GM08714 (cell line): Measurements from ENCODE around the gene TTLL1.
"Not testable (repeated sequence)": the region's sequence is repeated elsewhere in the genome, so short reads cannot be mapped to it uniquely, and the experiment has no call there.

ENCODE experiments used
- H3K4me3 ChIP-seq: fragments of 200-500 bp; sonication (Bioruptor generic); 2 replicates; pipeline ENCODE4 v1.5.1; 2014; ENCODE audit warnings: mild to moderate bottlenecking, low read length, inconsistent platforms
- ZNF274 ChIP-seq: IDR thresholded peaks from 2 replicates; pipeline ENCODE4 v1.6.1; 2012; ENCODE audit warnings: mild to moderate bottlenecking, low read depth, low read length

Gene TTLL1

DNA sequence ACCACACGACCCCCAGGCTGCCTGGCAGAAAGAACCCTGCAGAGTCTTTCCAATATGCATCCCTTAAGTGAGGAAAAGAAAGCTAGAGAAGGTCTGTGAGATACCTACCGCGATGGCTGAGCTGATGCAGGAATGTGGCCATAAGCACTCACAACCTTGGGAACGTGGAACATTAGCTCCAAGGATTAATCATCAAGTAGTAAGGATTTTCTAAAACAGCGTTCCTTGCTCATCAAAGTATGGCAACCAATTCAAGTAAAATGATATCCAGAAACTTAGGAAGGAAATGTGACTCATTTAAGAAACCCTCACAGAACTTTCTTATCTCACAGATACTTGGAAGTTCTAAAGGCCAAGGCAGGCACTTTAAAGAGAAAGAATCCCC is 87.0 kb downstream of the TTLL1 start:
- TF ChIP-seq ZNF274: no peak
- peak overlapping the region; percentile 1; the same call in 1 of the 2 replicates for H3K4me3 ChIP-seq

DNA sequence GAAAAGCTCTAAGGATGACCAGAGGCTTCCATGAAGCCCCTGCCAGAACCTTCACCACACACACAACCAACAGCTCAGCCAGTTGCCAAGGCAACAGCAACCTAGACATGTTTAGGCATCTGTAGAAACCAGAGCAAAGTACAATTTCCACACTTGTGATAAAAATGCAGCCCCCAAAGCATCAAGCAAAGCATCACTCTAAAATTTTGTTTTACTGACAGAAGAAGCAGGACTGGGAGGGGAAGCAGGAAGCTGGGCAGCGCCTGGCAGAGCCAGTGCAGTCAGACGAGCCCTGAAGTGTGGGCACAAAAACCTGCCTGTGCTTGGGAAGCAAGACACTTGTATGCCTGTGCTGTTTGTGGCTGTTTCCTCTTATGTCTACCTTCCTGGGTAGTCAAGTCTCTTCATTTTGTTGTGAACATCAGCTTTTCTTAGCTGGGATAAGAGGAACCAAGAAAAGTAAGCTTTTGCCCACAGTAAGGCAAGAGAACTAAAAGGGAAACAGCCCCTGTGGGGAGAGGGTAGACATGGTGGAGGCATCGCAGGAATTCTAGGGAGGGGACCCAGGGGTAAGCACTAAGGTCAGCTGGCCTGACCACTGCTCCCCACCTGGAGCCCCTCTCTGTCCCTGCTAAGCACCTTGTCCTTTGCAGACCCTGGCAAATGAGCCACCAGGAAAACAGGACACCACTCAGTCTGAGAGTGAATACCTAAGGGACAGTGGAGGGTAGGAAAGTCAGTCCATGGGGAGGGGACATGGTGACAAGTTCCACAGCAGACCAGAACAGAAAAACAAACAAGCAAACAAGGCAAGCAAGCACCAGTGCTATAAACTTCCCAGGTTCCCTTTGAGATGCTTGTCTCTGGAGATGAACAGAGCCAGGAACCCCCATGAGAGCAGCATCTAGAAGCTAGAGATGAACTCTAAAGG is 87.7 kb downstream of the TTLL1 start:
- no peak for TF ChIP-seq ZNF274
- peak overlapping the region; percentile 1; the same call in 1 of the 2 replicates for H3K4me3 ChIP-seq

DNA sequence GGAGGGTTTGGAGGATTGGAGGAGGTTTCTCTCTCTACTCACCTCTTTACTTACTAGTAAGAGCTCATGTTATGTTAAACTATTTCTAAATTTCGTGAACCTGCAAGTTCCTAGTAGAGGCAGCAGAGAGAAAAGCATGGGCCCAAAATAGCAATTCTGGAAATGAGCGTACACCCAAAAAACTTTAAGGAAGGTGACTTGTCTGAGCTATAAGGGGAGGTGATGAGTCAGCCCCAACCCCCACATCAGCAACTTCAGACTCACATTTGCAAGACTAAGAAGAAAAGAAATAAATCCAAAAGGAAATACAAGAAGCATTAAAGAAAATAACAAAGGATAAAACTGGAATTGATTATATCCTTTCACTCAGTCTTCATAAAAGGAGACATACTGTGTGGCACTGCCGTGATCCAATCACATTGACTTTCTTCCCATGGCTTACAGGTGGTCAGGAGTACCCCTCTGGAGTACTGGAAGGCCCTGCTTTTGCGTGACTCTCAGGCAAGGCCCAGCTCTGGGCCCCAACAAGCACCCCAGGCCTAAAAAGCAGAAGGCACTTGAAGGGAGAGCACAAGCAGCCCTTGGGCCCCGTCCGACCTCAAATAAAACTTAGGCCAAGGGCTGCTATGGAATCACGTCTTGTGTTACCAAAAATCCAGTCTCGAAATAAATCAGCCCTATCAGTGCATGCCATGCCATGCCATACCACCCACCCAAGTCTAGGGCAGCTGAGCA is 88.6 kb downstream of the TTLL1 start:
- no peak overlapping the region; the same call in 1 of the 2 replicates for H3K4me3 ChIP-seq
- no peak for TF ChIP-seq ZNF274

DNA sequence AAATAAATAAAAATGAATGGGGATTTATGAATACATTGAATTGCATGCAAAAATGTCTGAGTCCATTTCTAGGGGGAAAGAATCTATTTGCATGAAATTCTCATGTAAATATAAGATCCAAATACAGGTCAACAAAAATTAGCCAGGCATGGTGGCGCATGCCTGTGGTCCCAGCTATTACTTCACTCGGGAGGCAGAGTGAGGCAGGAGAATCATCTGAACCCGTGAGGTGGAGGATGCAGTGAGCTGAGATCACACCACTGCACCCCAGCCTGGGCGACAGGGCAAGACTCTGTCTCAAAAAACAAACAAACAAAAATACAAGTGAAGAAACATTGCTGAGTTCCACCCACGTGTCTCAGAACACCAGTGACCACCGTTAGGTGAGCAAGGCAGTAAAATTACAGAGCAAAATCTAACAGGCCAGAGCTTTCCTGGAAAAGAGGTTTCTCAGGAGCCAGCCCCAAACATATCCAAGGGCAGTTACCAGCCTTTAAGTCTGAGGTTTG is 91.6 kb downstream of the TTLL1 start:
- no peak overlapping the region for H3K4me3 ChIP-seq
- TF ChIP-seq ZNF274: no peak

DNA sequence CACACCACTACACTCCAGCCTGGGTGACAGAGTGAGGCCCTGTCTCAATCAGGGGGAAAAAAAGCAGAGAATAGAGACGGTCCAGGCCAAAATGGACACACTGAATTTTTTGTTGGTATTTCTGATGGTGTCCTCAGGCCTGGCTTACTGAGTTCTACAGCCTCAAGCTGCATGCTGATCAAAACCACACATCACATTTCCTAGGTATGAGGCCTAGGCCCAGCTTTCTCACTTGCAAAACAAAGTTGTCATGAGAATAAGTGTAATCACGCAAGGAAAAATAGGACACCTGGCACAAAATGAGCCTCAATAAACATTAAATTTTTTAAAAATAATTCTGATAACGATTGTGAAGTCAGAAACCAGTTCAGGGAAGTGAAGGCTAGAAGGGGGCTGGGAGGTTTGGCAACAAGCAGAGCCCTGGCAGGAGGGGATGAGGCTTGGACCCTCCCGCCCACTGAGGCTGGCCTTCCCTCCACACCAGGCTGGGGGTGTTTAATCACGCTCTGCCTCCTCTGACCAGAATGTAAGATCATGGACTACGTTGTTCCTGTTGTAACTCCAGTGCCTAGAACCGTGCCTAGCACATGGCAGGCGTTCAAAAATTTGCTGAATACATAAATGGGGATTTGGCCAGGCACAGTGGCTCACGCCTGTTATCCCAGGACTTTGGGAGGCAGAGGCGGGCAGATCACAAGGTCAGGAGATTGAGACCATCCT is 92.4 kb downstream of the TTLL1 start:
- TF ChIP-seq ZNF274: no peak
- H3K4me3 ChIP-seq: no peak overlapping the region

DNA sequence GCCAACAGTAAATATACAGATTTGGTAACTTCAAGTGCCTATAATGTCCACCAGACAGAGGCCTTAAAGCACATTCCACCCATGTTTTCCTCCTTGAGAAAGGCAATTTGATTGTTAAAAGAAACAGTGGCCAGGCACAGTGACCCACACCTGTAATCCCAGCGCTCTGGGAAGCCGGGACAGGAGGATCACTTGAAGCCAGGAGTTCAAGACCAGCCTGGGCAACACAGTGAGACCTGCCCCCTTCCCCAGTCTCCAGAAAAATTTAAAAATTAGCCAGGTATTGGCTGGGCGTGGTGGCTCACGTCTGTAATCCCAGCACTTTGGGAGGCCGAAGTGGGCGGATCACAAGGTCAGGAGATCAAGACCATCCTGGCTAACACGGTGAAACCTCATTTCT is 93.5 kb downstream of the TTLL1 start:
- H3K4me3 ChIP-seq: not testable (repeated sequence)

DNA sequence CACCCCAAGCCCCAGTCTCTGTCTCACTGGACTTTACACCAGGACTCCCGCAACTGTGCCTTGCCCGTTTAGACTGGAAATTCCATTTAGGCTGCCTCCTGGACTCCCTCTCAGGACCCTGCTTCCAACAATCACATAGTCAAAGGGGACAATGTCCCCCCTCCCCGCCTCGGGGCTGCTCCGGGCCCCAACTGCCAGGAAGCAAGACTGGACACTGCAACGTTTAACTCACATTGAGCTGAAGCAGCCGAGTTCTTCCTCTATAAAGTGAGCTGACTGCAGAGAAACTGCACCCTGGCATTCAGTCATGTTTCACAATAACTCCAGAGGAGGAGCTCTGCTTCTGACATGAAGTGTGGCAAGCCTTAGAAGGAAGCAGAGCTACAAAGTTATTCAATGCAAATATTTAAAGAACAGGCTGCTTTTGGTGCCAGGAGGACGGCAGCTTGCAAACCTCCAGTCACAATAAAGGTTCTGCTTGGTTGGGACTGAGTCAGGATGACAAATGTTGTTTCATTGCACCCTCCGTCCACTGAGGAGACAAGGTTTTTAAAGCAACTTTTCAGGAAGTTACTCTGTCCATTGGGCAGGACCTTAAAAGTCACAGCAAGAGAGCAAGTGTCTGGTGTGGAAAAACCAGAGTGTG is 94.2 kb downstream of the TTLL1 start:
- TF ChIP-seq ZNF274: no peak
- H3K4me3 ChIP-seq: no peak overlapping the region; the same call in 1 of the 2 replicates

DNA sequence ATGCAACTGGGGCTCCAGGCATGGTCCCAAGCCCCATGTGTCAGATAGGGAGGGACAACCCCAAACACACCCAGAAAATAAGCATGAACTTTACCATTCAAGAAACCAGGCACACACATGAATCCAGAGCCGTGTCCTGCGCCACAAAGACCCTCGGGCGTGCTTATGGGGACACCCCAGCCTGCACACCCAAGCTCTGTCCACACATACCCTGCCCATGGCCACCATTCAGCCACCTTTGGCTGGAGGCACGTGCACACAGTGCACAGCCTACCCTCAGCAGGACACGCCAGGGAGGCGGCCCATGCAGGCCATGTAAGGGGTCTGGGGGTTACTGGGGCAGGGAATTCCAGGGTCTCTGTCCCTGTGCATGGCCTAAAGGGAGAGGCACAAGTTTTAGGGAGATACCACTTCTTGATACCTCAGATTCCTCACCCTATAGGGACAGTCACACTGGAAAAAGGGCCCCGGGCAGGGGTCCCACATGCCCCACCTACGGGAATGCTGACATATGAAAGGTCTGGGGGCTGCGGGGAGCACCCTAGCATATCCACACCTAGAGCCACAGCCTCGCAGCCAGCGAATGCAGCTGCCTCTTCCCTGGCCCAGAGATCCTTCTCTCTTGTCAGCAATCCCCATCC is 94.8 kb downstream of the TTLL1 start:
- no peak for TF ChIP-seq ZNF274
- no peak overlapping the region for H3K4me3 ChIP-seq

DNA sequence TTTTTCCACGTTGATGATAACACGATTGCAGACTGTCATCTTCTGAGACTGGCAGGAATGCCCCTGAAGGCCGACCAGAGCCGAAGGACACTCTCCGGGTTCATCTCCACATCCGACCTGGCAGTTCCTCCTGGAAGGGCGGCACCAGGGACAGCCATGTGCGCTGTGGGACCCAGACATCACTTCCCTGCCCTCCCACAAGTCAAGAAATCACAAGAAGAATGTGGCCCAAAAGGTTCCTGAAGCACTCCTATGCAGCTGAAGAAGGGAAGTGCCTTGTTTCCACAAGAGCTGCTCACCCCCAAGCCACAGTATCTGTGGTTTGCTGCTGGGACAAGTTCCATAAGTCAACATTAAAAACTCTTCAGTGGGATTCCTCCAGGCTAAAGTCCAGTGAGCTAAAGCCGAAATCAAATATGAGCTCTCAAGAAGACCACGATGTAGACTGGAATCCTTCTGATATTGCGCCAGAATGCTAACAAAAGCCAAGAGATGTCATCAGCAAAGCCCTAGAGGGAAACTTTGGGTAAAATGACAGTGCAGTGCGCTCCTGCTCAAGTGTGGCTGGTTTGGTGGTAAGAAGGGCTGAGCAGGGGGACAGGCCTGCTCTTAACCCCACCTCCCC is 95.4 kb downstream of the TTLL1 start:
- H3K4me3 ChIP-seq: no peak overlapping the region
- no peak for TF ChIP-seq ZNF274

DNA sequence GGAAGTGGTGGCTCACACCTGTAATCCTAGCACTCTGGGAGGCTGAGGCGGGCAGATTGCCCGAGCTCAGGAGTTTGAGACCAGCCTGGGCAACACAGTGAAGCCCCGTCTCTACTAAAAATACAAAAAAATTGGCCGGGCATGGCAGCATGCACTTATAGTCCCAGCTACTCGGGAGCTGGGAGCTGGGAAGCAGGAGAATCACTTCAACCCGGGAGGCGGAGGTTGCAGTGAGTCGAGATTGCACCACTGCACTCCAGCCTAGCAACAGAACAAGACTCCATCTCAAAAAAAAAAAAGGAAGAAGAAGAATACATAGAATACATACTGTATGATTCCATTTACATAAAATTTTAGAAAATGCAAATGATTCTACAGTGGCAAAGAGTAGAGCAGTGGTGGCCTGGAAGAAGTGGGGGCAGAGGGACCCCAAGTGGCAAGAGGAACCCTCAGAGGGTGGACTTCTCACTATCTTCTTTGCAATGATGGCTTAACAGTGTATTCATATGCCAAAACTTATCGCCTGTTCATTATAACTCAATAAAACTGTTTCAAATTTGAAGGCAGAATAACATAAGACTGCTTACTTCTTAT is 96.2 kb downstream of the TTLL1 start:
- H3K4me3 ChIP-seq: no peak overlapping the region
- TF ChIP-seq ZNF274: no peak

DNA sequence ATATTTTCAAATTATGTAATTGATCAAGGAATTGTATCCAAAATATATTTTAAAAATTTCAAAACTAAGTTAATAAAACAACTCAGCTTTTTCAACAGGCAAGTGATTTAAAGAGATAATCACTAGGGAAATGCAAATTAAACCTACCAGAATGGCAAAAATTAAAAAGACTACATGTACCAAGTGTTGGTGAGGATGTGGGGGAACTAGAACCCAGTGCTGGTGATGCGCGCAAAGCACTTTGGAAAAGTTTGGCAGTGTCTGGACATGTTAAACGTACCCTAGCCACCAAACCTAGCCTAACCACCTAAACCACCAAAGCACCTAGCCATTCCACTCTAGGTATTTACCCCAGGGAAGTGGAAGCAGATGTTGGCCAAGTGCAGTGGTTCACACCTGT is 97.1 kb downstream of the TTLL1 start:
- no peak overlapping the region for H3K4me3 ChIP-seq
- no peak for TF ChIP-seq ZNF274

DNA sequence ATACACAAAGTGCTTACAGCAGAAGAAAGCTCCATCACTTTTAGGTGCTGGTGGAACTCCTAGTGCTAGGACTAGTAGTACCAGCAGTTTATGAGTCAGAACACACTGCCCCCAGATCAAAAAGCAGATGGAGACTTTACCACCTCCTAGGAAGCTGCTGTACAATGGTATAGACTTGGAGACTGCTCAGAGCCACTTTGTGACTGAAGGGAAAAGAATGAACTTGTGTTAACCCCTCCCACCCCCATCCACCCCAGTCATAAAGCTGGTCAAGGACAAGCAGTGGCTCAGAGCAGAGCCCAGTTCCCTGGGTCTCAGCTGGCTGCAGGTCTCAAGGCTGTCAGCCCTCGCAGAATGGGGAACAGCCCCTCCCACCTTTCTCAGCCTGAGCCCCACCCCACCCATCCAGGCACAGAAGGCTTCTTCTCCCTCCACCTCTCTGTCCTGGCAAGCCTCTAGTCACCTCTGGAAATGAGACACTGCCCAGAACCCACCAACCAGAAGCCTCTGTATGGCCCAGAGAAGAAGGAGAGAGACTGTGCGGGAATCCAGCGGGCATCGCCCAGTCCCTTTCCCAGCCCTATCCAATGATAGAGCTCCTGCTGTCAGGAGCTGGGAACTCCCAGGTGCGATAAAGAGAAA is 98.1 kb downstream of the TTLL1 start:
- no peak for TF ChIP-seq ZNF274
- H3K4me3 ChIP-seq: no peak overlapping the region
